ENCODE measurements around the gene AGGF1. TPM values are rescaled to one million over a fixed set of nuclear protein-coding genes. Genes with fewer than 3 reads are reported as not detected.

The AGGF1 gene
- total and polyA plus RNA-seq, 9 donors = 9.0 to 22.8 (median 16.5) TPM

DNA sequence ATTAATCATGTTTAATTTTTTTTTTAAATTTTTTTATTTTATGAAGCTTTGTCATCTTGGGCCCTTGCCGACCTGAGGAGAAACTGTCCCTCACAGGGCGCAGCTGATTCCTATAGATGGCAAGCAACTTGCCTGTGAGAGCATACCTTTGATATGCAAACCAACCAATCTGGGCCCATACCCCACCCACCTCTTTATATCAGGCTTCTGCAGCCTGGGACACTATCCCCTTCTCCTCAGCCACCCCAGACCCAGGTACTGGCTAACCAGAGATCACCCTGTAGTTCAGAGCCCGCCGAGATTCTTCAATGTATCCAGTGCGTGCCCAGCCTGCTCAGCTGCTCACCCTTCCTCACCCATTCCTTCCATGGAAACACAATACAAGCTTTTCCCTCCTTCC lies 18.7 kb upstream of the AGGF1 start:
- Histone ChIP-seq H3K9me3 (no peaks in the 10 kb centered on the region), H3K27me3 (no peaks in the 10 kb centered on the region), H3K27ac (no peak overlapping the region), H3K4me1 (ENCODE audit: insufficient read depth) (no peaks in the 10 kb centered on the region), H3K36me3 (no peaks in the 10 kb centered on the region), H3K4me3 (no peak overlapping the region)
- 72 to 73% (median 73%) methylated on average over 5 of the region's 5 CpGs for WGBS, 3 donors
- TF ChIP-seq CTCF (IDR thresholded peaks at IDR 0.05) (no peak), EP300 (IDR thresholded peaks at IDR 0.05) (no peak), POLR2A (IDR thresholded peaks at IDR 0.05) (no peak)
- intact Hi-C loops (cut with DNase I) = no loop called here
- DNase-seq = no peak

DNA sequence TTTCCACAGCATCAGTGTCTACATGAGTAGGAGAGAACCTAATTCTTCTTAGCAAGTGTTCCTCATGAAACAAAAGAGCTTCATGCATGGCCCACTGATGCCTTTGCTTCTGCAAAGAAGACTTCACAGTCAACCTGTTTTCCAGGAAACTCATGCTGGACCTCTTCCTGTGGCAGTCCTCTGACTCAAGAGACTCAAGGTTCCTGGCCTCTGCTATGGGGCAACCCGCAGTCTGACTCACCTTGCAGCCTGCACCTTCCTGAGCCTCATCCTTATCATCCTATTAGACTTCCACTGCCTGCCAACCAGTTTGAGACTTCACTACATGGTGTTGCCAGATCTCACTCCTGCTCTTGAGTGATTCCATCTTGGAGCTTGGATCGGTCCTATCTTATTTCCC lies 17.6 kb upstream of the AGGF1 start:
- Histone ChIP-seq H3K9me3 (no peaks in the 10 kb centered on the region), H3K4me1 (ENCODE audit: insufficient read depth) (no peaks in the 10 kb centered on the region), H3K27me3 (no peaks in the 10 kb centered on the region), H3K36me3 (no peaks in the 10 kb centered on the region), H3K4me3 (no peak overlapping the region), H3K27ac (no peak overlapping the region)
- 82 to 88% (median 85%) methylated on average over 2 of the region's 2 CpGs for WGBS, 3 donors
- DNase-seq = no peak
- intact Hi-C loops (cut with DNase I) = no loop called here
- TF ChIP-seq EP300 (IDR thresholded peaks at IDR 0.05) = no peak
- TF ChIP-seq CTCF (IDR thresholded peaks at IDR 0.05) = no peak
- TF ChIP-seq POLR2A (IDR thresholded peaks at IDR 0.05) = no peak

GRCh38 chr5:77015938-77016569 lies 14.2 kb upstream of the AGGF1 start:
- no peak overlapping the region for H3K27ac ChIP-seq
- H3K36me3 ChIP-seq = no peaks in the 10 kb centered on the region
- WGBS, 3 donors = 26 to 31% (median 31%) methylated on average over 3 of the region's 3 CpGs
- no peak overlapping the region for H3K4me3 ChIP-seq
- no peaks in the 10 kb centered on the region for H3K9me3 ChIP-seq
- H3K27me3 ChIP-seq = no peaks in the 10 kb centered on the region
- TF ChIP-seq POLR2A (IDR thresholded peaks at IDR 0.05) (no peak), CTCF (IDR thresholded peaks at IDR 0.05) (no peak), EP300 (IDR thresholded peaks at IDR 0.05) (no peak)
- no peak for DNase-seq
- intact Hi-C loops (cut with DNase I) = no loop called here
- H3K4me1 ChIP-seq (ENCODE audit: insufficient read depth) = no peaks in the 10 kb centered on the region

- no peak overlapping the region for H3K4me3 ChIP-seq
- H3K9me3 ChIP-seq = no peaks in the 10 kb centered on the region
- TF ChIP-seq CTCF (IDR thresholded peaks at IDR 0.05) = no peak
- no peak for TF ChIP-seq POLR2A (IDR thresholded peaks at IDR 0.05)
- TF ChIP-seq EP300 (IDR thresholded peaks at IDR 0.05) = no peak
- DNase-seq = no peak
- H3K27ac ChIP-seq = no peak overlapping the region
- no peaks in the 10 kb centered on the region for H3K27me3 ChIP-seq
- H3K4me1 ChIP-seq (ENCODE audit: insufficient read depth) = no peaks in the 10 kb centered on the region
- H3K36me3 ChIP-seq = no peaks in the 10 kb centered on the region
- 78 to 80% (median 79%) methylated on average over 1 of the region's 1 CpG for whole genome bisulfite sequencing, 3 donors
- intact Hi-C loops (cut with DNase I) = no loop called here
These were observed 13.2 kb upstream of the AGGF1 start for GRCh38 chr5:77016962-77017361.

All from ovary (tissue), 9 donors.